T-helper 17 cell (primary cell): ENCODE data around the gene MICAL3. TPM values are rescaled to one million over a fixed set of nuclear protein-coding genes. Genes with fewer than 3 reads are reported as not detected.

Source experiments
- ATAC-seq: fragments of 150-1000 bp; cut with Tn5 transposase; 2 replicates; pipeline ENCODE4 v1.10.0; 2021; ENCODE audit warnings: mild to moderate bottlenecking, moderate library complexity
- DNase-seq, 3 donors: peaks; one replicate each; pipeline versions ENCODE4 v3.0.0 to v3.0.0-alpha.2; 2020 to 2021
- H3K9me3 ChIP-seq: one replicate; pipeline ENCODE4 v1.7.0; 2013; ENCODE audit warnings: low read length, mild to moderate bottlenecking; ENCODE audit not compliant: control insufficient read depth, poor library complexity, severe bottlenecking
- H3K27ac Mint-ChIP-seq: one replicate; pipeline ENCODE4 v1.8.0; 2022; ENCODE audit warnings: mild to moderate bottlenecking, moderate library complexity, mixed read lengths
- H3K27me3 Mint-ChIP-seq: one replicate; pipeline ENCODE4 v1.8.0; 2022; ENCODE audit warnings: mixed read lengths
- H3K36me3 Mint-ChIP-seq: one replicate; pipeline ENCODE4 v1.8.0; 2022; ENCODE audit warnings: low read depth, mixed read lengths
- H3K4me1 Mint-ChIP-seq: one replicate; pipeline ENCODE4 v1.8.0; 2022; ENCODE audit warnings: mild to moderate bottlenecking, mixed read lengths
- H3K4me3 Mint-ChIP-seq: one replicate; pipeline ENCODE4 v1.8.0; 2022; ENCODE audit warnings: mild to moderate bottlenecking, moderate library complexity, mixed read lengths
- total RNA-seq, 4 donors: library from RNA in 2 of 4; stranded (reverse) in 2 of 4; gene quantifications; one replicate each; pipeline ENCODE4 v1.2.3 and lab custom pipeline; 2022 to 2026

The MICAL3 gene
- total RNA-seq, 2 donors from 2014 or later, result 28.9 to 37.0 TPM

DNA sequence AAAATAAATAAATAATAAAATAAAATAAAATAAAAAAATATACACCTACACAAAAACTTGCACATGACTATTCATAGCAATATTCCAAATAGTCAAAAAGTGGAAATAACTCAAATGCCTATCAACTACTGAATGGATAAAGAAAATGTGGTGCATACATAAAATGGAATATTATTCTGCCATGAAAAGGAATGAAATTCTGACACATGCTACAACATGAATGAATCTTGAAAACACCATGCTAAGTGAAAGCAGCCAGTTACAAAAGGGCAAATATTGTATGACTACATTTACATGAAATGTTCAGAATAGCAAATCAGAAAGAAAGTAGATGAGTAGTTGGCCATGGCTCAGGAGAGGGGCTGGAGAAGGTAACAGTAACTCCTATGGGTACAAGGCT, 46.3 kb downstream of the MICAL3 start:
- no peaks in the 10 kb centered on the region for H3K9me3 ChIP-seq
- H3K4me3 Mint-ChIP-seq, result no peak overlapping the region
- DNase-seq (no peak), ATAC-seq (no peak)
- no peaks in the 10 kb centered on the region for H3K36me3 Mint-ChIP-seq
- H3K4me1 Mint-ChIP-seq, result peaks cover 19% of the 10 kb centered on the region
- no peaks in the 10 kb centered on the region for H3K27me3 Mint-ChIP-seq
- H3K27ac Mint-ChIP-seq, result no peak overlapping the region

DNA sequence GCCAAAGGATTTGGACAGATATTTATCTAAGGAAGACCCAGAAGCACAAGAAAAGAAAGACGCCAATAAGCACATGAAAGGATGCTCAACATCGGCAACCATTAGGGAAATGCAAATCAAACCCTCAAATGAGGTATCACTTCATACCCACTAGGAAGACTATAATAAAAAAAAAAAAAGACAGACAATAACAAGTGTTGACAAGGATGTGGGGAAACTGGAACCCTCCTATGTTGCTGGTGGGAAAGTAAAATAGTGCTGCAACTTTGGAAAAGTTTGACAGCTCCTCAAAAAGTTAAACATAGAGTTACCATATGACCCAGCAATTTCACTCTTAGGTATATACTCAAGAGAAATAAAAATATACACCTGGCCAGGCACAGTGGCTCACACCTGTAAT, 47.0 kb downstream of the MICAL3 start:
- Mint-ChIP-seq H3K4me3 (no peak overlapping the region), H3K27ac (no peak overlapping the region), H3K27me3 (no peaks in the 10 kb centered on the region), H3K36me3 (no peaks in the 10 kb centered on the region), H3K4me1 (peaks cover 17% of the 10 kb centered on the region)
- no peak for ATAC-seq
- H3K9me3 ChIP-seq, result no peaks in the 10 kb centered on the region
- no peak for DNase-seq

DNA sequence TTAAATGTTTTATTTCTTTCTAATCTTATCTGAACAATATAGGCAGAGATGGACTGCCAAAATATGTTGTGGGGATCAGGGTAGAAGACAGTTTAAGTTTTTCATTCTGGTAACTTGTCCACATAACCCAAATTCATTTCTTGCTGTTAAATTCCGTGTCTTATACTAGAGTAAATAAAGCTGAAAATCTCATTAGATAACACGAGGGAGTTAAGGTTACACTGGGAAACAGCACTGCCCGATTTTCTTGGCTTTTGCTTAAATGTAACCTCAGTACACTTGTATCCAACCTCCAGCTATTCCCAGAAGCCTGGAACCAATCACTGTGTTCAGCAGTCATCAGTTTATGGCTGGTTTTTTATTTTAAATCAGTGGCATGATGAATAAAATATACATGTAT, 48.2 kb downstream of the MICAL3 start:
- no peak for ATAC-seq
- no peaks in the 10 kb centered on the region for H3K9me3 ChIP-seq
- peak overlapping the region; percentile 41 for H3K27ac Mint-ChIP-seq
- no peak for DNase-seq
- no peaks in the 10 kb centered on the region for H3K27me3 Mint-ChIP-seq
- H3K4me3 Mint-ChIP-seq, result no peak overlapping the region
- H3K36me3 Mint-ChIP-seq, result no peaks in the 10 kb centered on the region
- peaks cover 19% of the 10 kb centered on the region for H3K4me1 Mint-ChIP-seq

DNA sequence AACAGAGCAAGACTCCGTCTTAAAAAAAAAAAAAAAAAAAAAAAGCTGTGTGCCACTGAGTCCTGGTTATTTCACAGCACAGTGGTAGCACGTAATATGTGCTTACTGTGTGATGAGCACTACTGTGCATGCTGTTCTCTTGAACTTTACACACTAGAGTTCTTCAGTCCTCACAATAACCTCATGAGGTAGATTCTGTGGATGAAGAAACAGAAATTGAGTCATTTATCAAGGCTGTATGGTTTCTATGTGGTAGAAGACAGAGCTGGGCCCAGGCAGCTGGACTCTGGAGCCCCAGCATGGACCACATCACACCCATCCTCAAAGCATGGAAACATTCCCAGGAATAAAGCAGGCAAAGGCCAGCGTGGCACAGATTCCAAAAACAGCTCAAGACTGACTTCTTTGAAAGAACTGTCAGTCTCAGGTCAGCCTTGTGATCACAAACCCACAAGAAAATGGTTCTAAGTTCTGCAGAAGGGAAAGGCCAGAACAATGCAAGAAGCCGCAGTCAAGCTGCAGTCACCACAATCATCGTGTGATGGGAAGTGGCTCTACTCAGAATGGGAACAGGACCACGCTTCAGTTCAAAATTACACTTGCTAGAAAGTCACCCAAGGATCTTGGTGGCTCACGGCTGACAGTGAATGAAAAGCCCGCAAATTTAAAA, 49.5 kb downstream of the MICAL3 start:
- H3K4me1 Mint-ChIP-seq, result peaks cover 9% of the 10 kb centered on the region
- H3K9me3 ChIP-seq, result no peaks in the 10 kb centered on the region
- H3K27ac Mint-ChIP-seq, result no peak overlapping the region
- H3K4me3 Mint-ChIP-seq, result peak overlapping the region; percentile 49
- H3K36me3 Mint-ChIP-seq, result no peaks in the 10 kb centered on the region
- DNase-seq (no peak), ATAC-seq (no peak)
- H3K27me3 Mint-ChIP-seq, result no peaks in the 10 kb centered on the region

DNA sequence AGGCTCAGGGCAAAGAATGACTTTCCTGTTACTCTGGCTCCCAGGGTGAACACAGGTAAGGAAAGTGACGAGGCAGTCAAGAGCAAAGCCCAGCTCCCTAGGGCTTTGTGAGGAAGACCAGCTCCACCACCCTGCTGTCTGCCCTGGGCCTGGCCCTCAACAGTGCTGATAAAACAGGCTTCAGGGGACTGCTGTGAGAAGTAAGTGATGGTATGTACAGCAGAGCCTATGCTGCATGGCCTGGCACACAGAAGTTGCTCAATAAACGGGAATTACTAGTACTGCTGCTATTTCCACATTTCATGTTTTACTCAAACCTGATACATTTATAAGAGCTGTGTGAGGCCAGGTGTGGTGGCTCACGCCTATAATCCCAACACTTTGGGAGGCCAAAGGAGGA, 50.3 kb downstream of the MICAL3 start:
- no peak overlapping the region for H3K4me3 Mint-ChIP-seq
- no peak overlapping the region for H3K27ac Mint-ChIP-seq
- H3K36me3 Mint-ChIP-seq, result no peaks in the 10 kb centered on the region
- ATAC-seq (no peak), DNase-seq (no peak)
- H3K9me3 ChIP-seq, result no peaks in the 10 kb centered on the region
- no peaks in the 10 kb centered on the region for H3K27me3 Mint-ChIP-seq
- peaks cover 9% of the 10 kb centered on the region for H3K4me1 Mint-ChIP-seq

DNA sequence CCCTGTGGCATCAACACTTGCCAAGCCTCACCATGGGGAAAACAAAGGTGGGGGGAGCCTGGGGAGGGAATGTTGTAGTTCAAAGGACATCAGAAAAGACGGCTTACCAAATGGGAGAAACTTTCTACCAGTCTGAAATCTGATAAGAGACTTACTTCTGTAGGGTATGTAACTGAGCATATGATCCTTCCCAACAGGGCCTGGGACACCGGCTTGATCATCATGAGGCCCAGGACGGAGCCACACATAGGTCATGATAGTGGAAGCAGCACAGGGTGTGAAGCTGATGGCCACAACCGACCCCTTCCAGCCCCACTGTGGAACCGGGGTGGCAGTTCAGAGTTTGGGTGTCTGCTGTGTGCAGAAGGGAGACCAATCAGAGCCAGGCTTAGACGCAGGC, 51.1 kb downstream of the MICAL3 start:
- Mint-ChIP-seq H3K27me3 (no peaks in the 10 kb centered on the region), H3K4me1 (peaks cover 9% of the 10 kb centered on the region), H3K4me3 (no peak overlapping the region), H3K27ac (no peak overlapping the region), H3K36me3 (no peaks in the 10 kb centered on the region)
- DNase-seq (no peak), ATAC-seq (no peak)
- no peaks in the 10 kb centered on the region for H3K9me3 ChIP-seq

DNA sequence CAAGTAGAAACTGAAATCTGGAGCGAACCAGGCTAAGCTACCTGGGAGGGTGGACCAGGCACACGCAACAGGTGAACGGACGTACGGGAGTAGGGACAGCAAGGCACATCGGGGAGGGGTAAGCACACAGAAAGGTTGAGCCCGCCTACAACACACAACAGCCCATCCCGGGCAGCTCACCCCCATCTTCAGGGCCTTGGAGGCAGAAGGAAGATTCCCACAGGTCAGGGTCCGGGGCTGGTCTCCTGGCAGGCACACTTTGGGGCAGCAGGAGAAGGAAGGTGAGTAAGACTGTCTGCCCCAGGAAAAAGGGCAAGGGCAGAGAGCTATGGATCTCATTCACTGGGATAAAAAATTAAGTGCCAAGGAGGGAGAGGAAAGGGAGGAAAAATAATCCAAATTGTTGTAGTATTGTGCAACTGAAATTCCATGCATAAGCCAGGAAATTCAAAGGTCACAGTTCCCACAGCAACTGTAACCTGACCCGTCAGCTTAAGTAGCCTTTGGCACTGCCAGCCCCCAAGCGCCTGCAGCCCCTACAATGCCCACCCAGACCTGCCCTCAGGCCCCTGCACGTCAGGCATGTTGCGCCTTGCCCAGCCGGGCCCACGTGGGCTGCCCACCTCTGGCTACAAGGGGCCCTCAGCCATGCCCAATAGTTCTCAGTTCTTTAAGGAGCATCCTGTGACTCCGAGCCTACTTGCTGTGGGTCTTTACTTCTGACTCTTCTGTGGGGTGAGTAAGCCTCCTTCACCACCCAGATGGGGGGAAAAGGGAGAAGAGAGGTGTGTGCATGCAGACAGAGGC, 51.8 kb downstream of the MICAL3 start:
- Mint-ChIP-seq H3K27me3 (no peaks in the 10 kb centered on the region), H3K36me3 (peaks cover 2% of the 10 kb centered on the region), H3K4me1 (peaks cover 6% of the 10 kb centered on the region), H3K27ac (no peak overlapping the region), H3K4me3 (no peak overlapping the region)
- ATAC-seq (no peak), DNase-seq (no peak)
- no peaks in the 10 kb centered on the region for H3K9me3 ChIP-seq

DNA sequence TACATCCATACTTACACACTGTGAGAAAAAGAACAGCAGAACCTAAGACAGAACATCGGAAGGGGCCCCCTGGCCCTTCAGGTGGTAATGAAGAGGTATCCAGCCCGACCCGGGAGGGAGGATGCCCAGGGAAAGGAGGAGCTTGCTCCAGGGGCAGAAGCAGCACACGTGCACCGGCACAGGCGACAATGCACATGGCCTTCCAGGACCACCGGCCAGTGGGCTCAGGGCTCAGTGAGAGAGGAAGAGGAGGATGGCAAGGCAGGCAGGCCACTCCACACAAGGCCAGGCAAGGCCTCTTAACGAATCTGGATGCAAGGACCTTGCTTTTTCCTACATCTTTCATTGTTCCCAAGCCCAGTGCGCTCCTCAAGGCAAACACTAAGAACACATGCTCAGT, 52.6 kb downstream of the MICAL3 start:
- no peak overlapping the region for H3K4me3 Mint-ChIP-seq
- H3K9me3 ChIP-seq, result no peaks in the 10 kb centered on the region
- H3K36me3 Mint-ChIP-seq, result peaks cover 2% of the 10 kb centered on the region
- peak overlapping the region; percentile 4 for H3K27ac Mint-ChIP-seq
- H3K27me3 Mint-ChIP-seq, result no peaks in the 10 kb centered on the region
- H3K4me1 Mint-ChIP-seq, result peaks cover 9% of the 10 kb centered on the region
- no peak for ATAC-seq
- DNase-seq, result no peak

DNA sequence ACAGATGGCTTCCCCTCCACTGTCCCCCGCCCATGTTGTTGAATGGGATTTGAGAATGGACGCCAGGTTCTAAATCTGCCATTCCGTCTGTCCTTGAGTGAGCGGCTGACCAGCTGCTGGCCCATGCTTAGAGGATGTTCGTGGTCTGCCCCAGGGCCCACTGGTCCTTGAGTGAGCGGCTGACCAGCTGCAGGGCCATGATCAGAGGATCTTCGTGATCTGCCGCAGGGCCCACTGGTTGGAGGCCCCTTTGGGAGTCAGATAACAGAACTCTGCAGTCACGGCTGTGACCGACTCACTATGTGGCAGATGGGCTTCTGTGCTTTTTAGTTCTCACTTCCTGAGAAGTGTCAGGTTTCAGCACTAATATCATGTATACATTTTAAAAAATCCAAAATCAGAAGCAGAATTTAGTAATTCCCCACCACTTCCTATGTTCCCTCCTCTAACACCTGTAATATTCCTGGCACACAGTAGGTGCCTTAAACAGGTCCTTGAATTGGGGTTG, 54.1 kb downstream of the MICAL3 start:
- Mint-ChIP-seq H3K36me3 (peaks cover 4% of the 10 kb centered on the region), H3K27ac (no peak overlapping the region), H3K27me3 (no peaks in the 10 kb centered on the region), H3K4me3 (no peak overlapping the region), H3K4me1 (peaks cover 18% of the 10 kb centered on the region)
- DNase-seq (no peak), ATAC-seq (no peak)
- no peaks in the 10 kb centered on the region for H3K9me3 ChIP-seq

DNA sequence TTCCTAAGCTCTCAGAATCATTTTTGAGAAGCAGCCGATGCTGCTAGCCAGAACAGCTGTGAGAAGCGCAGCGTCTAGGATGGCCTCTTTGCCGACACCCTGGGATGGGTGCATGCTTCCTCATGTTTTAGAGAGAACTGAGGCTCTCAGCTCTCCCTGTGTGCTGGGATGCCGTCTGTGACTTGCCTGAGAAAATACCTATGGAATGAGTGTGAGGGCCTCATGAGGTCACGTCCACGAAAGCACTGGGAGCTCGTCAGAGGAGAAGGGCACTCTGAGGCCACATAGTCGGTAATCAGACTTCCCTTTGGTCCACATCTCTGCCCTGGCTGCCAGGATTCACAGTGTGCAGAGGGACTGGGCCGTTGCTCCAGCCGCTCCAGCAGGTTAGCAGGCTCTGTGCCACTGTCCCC, 54.7 kb downstream of the MICAL3 start:
- Mint-ChIP-seq H3K4me1 (peaks cover 18% of the 10 kb centered on the region), H3K36me3 (peaks cover 4% of the 10 kb centered on the region), H3K27ac (no peak overlapping the region), H3K27me3 (no peaks in the 10 kb centered on the region), H3K4me3 (no peak overlapping the region)
- H3K9me3 ChIP-seq, result no peaks in the 10 kb centered on the region
- no peak for DNase-seq
- no peak for ATAC-seq

DNA sequence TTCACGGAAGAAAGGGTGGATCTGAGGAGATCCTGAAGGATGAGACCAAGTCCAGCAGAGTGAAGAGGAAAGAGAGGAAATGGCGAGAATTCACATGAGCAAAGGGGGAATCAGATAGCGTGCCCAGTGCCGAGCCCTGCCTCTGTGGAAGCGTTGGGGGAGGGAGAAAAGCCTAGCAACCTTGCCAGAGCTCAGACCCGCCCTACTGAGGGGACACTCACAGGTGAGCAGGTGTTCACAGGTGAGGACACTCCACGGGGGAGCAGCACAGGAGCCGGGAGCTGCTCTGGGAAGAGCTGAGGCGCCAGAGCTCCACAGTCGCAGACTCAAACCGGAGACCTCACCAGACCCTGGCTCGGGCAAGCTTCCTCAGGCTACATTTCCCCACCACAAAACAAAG, 56.2 kb downstream of the MICAL3 start:
- Mint-ChIP-seq H3K4me3 (no peak overlapping the region), H3K4me1 (peaks cover 21% of the 10 kb centered on the region), H3K27me3 (no peaks in the 10 kb centered on the region), H3K27ac (no peak overlapping the region), H3K36me3 (peaks cover 4% of the 10 kb centered on the region)
- no peak for ATAC-seq
- no peak for DNase-seq
- no peaks in the 10 kb centered on the region for H3K9me3 ChIP-seq

DNA sequence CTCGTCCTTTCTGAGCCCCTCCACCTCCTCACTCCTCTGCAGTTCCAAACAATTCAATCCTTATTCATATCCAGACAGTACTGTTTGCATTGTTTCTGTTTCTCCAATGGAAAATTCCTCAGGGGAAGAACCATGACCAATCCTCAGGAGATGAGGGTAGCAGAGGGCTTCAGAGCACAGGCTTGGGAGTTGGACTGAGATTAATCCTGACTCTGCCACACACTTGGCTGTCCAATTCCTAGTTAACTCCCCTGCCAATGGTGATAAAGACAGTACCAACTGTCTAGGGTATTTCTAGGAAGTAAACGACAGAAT, 58.0 kb downstream of the MICAL3 start:
- peaks cover 7% of the 10 kb centered on the region for H3K36me3 Mint-ChIP-seq
- no peaks in the 10 kb centered on the region for H3K27me3 Mint-ChIP-seq
- H3K4me1 Mint-ChIP-seq, result peaks cover 19% of the 10 kb centered on the region
- no peak overlapping the region for H3K4me3 Mint-ChIP-seq
- no peak for ATAC-seq
- DNase-seq, result no peak
- H3K9me3 ChIP-seq, result no peaks in the 10 kb centered on the region
- H3K27ac Mint-ChIP-seq, result peak overlapping the region; percentile 75

DNA sequence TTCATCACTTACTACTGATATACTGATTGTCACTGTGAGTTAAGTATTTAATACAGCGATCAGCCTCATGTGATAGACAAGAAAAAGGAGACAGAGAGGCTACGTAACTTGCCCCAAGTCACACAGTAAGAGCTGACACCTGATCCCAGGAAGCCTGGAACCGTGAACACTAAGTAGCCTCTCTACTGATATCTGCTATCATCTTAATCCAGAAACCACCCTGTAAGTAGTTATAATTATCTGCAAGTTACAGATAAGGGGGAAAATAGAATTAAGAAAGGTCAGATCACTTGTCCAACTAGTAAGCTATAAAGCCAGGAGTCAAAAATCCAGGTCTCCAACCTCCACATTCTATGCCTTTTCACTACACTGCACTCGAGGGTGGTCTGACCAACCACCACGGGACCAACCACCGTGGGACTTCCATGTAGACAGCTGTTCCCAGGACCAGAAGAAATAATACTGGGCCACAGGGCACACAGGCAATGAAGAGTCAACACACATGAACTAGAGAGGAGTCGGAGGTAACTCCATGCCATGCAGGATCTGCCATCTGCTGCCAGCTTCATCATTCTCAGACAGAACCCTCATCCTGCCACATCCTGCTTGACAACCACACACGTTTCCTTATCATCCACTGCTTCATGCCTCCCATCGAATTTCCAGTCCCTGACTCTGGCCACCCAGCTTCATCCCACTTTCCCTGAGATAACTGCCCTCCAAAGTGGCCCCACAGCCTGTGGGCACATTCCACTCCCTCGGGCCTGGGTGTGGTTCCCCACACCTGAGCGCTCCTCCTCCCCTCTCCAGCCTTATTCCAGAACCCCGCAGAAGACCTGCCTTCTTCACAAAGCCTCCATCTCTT, 58.6 kb downstream of the MICAL3 start:
- H3K27me3 Mint-ChIP-seq, result no peaks in the 10 kb centered on the region
- H3K27ac Mint-ChIP-seq, result peak overlapping the region; percentile 75
- no peaks in the 10 kb centered on the region for H3K9me3 ChIP-seq
- DNase-seq (no peak), ATAC-seq (no peak)
- H3K4me3 Mint-ChIP-seq, result no peak overlapping the region
- H3K36me3 Mint-ChIP-seq, result peaks cover 7% of the 10 kb centered on the region
- H3K4me1 Mint-ChIP-seq, result peaks cover 18% of the 10 kb centered on the region
